Right ventricle myocardium inferior (tissue), 1 donor: ENCODE data around the gene DOK3. TPM values are rescaled to one million over a fixed set of nuclear protein-coding genes. Genes with fewer than 3 reads are reported as not detected.

Experiments used
- ATAC-seq: fragments of 200-7000 bp; cut with Tn5 transposase; one replicate; pipeline ENCODE4 v1.9.1; 2020; ENCODE audit warnings: mild to moderate bottlenecking, moderate library complexity
- DNase-seq: peaks from one replicate; pipeline ENCODE4 v3.0.0; 2021; ENCODE audit errors: missing footprints
- intact Hi-C: fragments of 100-400 bp; cut with DNase I; formaldehyde crosslinking; loops from one replicate; pipeline ENCODE4 v1.11.0; 2022
- total RNA-seq: library from RNA; stranded (reverse); fragmentation: NEBNext Ultra II Directional; extraction: Animal tissue kit (Norgen Biotek cat#: 25700); gene quantifications from one replicate; pipeline ENCODE4 v1.2.1, GENCODE V29; 2021
- donor health status: DM: no; HTN: yes; CAD: no; lungs with severe emphysema.

Gene DOK3
- total RNA-seq, 1 donor from 2014 or later: 4.4 TPM

DNA sequence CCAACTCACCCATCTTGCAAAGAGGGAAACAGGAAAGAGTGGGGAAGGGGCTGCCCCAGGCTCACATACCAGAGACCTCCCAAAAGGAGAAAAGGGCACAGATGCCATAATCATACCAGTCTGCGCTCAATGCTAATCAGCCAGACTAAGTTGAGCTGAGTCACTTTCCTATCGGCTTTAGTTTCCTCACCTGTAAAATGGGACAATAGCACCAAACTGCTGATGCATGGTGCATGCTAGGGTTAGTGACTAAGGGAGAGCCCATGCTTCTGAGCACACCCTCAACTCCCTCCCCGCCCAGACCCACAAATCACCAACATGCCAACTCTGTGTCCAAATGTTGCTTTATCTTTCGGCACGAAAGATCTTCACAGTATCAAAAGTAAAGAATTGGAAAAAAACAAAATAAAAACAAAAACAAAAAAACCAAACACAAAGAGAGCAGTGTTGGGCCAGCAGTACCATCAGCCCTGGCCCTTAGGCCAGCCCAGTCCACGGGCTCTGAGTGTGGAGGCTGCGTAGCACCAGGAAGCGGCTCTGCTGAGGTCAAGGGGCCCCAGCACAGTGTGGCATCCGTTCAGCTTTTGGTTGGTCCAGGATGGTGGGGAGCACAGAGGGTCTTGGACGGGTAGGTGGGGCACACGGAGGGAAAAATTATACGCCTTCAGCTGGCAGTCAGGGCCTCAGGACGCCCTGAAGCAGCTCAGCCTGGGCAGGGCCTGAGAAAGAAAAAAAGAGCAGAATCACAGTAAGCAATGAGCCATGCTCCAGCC lies 10.0 kb upstream of the DOK3 start:
- intact Hi-C loops: no loop called here
- DNase-seq: no peak
- ATAC-seq: no peak

GRCh38 chr5:177516601-177517568 lies 7.3 kb upstream of the DOK3 start, which contains the start of gene DDX41:
TSS of gene DDX41 (minus strand) at chr5:177516961. CDS start at chr5:177516945, 16 bp downstream.
- ATAC-seq: peak; percentile 95
- intact Hi-C loops: loop anchor here (2.0 kb wide), 1 partner anchor 38 kb away; the partner anchor contains the start of gene FAM193B
- peak; percentile 98 for DNase-seq

GRCh38 chr5:177515580-177515979 lies 6.0 kb upstream of the DOK3 start:
- intact Hi-C loops: no loop called here
- ATAC-seq: no peak
- DNase-seq: no peak

DNA sequence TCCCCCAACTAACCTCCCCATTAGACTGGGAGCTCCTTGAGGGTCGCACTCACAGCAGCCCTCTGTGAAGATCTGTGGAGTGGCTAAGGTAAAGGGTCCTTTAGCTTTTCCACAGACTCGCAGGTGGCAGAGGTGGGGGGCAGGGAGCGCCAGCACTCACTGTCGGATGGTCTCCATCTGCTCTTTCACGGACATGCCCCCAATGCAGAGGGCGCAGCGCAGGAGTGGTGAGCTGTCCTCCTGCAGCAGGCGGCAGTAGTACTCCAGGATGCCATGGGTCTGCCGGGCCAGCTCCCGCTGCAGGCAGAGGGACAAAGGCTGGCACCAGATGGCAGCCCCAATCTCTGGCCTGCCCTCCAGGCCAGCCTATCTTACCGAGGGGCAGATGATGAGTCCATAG lies 4.9 kb upstream of the DOK3 start:
- DNase-seq: no peak
- no peak for ATAC-seq
- intact Hi-C loops: no loop called here

GRCh38 chr5:177513500-177513899 lies 3.9 kb upstream of the DOK3 start:
- intact Hi-C loops: no loop called here
- ATAC-seq: no peak
- DNase-seq: no peak

DNA sequence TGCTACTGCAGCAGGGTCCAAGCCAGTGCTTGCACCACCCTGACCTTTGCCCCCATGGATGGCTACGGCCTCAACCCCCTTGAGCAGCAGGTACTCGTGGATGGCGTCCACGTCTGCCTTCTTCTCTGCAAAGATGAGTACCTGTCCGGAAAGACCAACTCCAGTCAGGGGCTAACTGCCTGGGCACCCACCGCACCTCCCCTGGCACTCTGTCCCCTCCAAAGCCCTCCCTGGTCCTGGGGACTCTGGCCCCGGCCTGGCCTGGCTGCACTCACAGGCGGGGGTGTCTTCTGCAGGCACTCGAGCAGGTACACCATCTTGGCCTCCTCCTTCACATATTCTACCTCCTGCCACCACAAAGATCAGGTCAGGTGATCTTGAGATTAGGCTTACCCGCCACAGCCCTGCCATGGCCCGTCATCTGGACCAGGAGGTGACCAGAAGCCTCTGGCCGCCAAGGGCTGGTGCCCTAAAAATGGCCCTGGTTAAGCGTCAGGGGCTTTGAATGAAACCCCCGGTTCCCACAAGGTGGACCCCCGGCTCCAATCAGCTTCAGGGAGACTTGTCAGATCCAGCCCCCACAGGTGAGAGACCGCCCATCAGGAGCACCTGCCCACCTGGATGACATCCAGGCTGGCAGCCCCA lies 3.2 kb upstream of the DOK3 start:
- ATAC-seq (no peak), DNase-seq (peak; percentile 13)
- intact Hi-C loops: no loop called here

GRCh38 chr5:177511796-177512675 lies 2.4 kb upstream of the DOK3 start:
- peak; percentile 56 for DNase-seq
- intact Hi-C loops: no loop called here
- ATAC-seq: no peak

- peak; percentile 27 for DNase-seq
- intact Hi-C loops: no loop called here
- ATAC-seq: no peak
Measured at GRCh38 chr5:177511181-177511580, 1.6 kb upstream of the DOK3 start.

DNA sequence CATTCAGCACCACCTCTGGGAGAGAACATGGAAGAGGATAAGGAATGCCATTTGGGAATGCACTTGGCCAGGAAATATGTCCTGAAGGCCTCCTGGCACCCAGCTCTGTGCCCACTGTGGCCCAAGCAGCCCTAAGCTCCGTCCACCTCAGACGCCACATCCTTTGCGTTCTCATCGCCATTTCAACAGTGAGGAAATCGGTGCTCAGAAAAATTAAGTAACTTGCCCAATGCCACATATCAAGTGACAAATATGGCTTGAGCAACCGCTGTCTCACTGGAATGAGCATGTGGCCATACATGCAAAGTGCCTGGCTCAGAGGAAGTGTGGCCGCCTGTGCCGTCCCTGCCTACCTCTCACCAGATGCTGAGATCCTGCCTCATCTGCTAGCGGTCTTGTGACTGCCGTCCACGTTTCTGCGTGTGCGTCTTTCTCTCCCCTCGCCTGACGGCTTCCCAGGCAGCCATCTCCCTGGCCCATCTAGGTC lies 984 bp upstream of the DOK3 start:
- DNase-seq: peak; percentile 78
- intact Hi-C loops: no loop called here
- no peak for ATAC-seq

- ATAC-seq (no peak), DNase-seq (peak; percentile 69)
- intact Hi-C loops: no loop called here
Measured at GRCh38 chr5:177509991-177510566, 453 bp upstream of the DOK3 start.

DNA sequence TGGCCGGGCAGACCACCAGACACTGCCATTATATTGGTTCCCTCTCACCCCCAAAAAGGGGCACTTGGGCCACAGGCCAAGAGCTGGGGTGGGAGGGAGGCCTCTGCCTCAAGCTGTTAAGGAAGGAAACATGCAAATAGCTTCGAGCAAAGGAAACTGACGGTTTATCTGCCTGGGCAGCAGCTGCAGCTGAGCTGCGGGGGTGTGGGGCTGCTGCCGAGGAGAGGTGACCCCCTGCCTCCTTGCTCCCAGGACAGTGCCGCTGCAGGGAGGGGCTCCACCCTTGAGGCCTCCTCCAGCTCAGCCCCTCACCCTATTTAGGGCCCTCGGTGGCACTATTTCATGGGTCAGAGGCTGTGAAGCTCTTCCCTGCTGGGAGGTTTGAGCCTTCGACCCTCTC lies 789 bp downstream of the DOK3 start:
- DNase-seq (no peak), ATAC-seq (no peak)
- intact Hi-C loops: no loop called here

DNA sequence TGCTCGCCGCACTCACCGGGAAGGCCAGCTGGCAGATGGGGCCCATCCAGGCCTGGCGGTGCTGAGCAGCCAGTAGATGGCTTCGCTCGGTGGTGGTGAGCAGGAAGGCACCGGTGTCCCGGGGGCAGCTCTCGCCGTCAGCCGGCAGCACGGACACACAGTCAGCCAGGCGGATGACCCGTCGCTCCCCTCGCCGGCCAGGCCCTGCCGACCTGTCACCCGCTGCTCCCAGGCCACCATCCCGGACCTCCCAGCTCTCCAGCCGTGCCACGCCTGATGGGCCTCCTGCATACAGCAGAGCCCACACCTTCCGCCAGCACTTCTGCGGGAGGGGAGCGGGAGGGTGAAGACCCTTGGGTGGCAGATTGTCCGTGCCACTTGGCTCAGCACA lies 1.4 kb downstream of the DOK3 start:
- DNase-seq (no peak), ATAC-seq (no peak)
- intact Hi-C loops: no loop called here

- intact Hi-C loops: no loop called here
- ATAC-seq: no peak
- no peak for DNase-seq
Measured at GRCh38 chr5:177507596-177508220, 1.9 kb downstream of the DOK3 start.

DNA sequence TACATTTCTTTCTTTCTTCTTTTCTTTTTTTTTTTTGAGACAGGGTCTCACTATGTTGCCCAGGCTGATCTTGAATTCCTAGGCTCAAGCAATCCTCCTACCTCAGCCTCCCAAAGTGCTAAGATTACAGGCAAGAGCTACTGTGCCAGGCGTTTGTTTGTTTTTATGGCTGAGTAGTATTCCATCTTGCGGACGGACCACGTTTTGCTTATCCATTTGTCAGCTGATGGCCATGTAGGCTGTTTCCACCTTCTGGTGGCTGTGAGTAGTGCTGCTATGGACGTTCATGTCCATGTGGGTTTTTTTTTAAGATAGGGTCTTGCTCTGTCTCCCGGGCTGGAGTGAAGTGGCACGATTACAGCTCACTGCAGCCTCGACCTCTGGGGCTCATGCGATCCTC lies 2.5 kb downstream of the DOK3 start:
- ATAC-seq: no peak

DNA sequence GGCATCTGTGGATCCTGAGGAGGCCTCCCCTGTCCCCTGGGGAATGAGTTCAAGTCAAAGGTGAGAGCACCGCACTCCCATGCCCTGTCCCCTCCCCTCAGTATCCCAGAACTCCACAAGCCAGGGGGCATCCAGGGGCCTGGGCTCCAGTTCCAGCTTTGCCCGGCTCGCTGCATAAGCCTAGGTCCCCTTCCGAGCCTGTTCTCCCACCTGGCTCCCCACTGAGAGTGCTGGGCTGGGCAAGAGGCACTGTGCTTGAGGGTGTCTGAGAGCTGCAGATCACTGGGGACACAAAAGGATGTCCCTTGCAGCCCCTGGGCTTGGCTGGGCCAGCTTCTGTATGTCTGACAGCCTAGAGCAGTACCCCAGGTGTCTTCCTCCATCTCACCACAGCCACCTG lies 4.6 kb downstream of the DOK3 start:
- ATAC-seq (no peak), DNase-seq (no peak)
- intact Hi-C loops: no loop called here

More for the DNA sequence above, 2.5 kb downstream of the DOK3 start:
- DNase-seq: no peak
- intact Hi-C loops: no loop called here

GRCh38 chr5:177504086-177505056 lies 5.3 kb downstream of the DOK3 start:
- no peak for DNase-seq
- no peak for ATAC-seq
- intact Hi-C loops: no loop called here
